Endometrial microvascular endothelial cells (primary cell): ENCODE measurements around the gene DNAJC2. TPM values are rescaled to one million over a fixed set of nuclear protein-coding genes. Genes with fewer than 3 reads are reported as not detected.

Experiments
- in situ Hi-C: cut with HindIII; loops from 2 replicates; pipeline ENCODE4 v1.10.0; 2017; ENCODE audit warnings: low sequenced_read_pairs, low pct_unique_long_range_greater_than_20kb; ENCODE audit errors: inconsistent ontology term
- total RNA-seq: library from RNA; depleted of rRNA; stranded (reverse); fragments of >200 nt; gene quantifications from one replicate; pipeline ENCODE4 v1.2.3, GENCODE V29; 2015; ENCODE audit errors: inconsistent ontology term

The DNAJC2 gene
- total RNA-seq = 17.9 TPM

DNA sequence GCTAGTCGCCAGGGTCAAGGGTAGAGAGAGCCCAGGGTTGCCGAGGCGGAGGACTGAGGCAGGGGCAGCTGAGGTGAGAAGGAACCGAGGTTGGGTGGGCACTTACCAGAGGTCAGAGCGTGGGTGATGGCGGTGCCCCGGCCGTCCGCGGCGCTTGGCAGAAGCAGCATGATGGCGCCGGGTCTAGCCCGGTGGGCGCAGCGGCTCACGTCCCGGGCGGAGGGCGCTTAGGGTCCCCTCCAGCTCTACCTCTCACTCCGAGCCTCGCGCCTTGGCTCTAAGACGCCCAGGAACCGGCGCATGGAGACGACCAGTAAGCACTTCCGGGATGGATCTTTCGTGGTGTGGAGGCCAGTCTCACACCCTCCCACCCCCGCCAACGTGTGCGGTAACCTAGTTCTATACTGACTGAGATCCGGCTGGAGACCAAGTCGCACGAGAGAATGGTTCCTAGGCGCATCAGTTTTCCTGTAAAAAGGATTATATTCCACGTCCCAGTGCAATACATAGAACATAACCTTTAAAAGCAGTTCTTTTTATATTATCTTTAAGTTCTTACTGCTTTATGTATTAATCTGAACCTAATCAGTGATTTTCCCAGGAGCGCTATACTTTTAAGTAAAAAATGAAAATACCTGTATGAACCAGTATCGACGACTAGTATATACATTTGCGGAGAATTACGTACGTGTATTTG lies at the start of gene DNAJC2:
Gene DNAJC2 (minus strand): TSS at position 315 of the 697 bp plus-strand sequence. CDS start 145 bp downstream, at position 170.
- in situ Hi-C loops = no loop called here

DNA sequence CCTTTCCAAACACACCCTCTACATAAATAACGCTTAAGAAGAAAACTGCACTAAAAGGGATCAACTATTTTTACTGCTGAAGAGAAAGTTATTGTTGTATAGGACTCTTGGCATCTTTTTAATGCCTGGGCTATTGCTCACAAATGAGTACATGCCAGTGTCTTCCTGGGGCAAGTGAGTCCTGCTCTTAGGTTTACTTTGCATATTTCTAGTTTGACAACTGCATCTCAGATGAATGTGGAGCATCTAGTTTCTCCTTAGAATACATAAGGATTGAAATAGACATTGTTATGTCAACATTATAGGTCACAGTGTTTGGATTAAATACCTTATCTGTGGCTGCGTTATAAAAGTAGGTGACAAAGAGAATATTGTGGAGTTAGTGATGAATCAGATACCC lies 47.4 kb upstream of the DNAJC2 start:
- in situ Hi-C loops = no loop called here

- in situ Hi-C loops = no loop called here
Measured at GRCh38 chr7:103391150-103391549, 46.6 kb upstream of the DNAJC2 start.

DNA sequence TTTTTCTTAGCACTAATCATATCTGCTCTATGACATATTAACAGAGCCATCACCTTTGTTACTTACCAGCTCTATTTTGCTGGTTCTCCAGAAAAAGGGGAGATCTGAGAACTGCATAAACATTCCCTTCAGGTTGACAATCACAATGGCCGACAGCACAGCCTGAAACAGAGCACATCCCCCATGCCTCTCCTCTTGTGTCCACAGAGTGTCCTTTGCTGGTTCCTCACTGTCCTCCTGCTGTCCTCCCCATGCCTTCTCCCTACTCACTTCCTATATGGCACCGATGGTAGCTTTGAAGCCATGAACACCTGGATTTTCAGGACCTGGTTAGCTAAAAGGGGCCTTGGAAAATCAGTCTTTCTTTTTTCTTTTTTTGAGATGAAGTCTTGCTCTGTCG lies 44.7 kb upstream of the DNAJC2 start:
- in situ Hi-C loops = no loop called here

- in situ Hi-C loops = no loop called here
Measured at GRCh38 chr7:103388469-103389140, 44.0 kb upstream of the DNAJC2 start.

DNA sequence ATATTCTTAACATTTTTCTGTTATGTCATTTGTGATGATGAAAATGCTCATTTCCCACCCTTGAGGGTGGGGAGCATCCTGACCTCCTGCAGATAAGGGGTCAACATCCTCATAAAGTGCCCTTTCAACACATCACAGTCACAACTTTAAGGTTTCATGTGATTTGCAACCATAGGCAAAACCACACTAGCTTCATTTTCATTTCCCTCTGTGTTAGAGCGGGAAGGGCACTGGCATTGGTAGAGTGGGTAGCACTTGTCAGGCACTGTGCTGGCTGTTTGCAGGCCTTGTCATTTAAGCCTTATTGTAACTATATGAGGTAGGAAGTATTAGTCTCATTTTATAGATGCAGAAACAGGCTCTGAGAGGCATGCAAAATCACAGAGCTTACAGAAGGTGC lies 42.7 kb upstream of the DNAJC2 start:
- in situ Hi-C loops = no loop called here

DNA sequence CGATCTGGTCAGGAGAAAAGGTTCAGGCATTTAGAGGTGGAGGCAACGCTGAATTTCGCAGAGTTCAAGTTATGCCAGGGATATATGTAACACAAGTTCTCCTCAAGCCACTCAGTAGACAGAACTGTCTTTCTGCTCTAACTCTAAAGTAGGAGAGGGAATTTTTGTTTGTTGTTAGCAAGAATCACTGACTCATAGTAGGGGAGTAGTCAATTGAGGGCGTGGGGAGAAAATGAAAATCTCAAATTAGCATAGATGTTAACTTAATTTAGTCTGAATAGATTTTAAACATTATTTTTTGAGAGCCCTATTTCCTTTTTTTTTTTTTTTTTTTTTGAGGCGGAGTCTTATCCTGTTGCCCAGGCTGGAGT lies 37.5 kb upstream of the DNAJC2 start:
- in situ Hi-C loops = no loop called here

DNA sequence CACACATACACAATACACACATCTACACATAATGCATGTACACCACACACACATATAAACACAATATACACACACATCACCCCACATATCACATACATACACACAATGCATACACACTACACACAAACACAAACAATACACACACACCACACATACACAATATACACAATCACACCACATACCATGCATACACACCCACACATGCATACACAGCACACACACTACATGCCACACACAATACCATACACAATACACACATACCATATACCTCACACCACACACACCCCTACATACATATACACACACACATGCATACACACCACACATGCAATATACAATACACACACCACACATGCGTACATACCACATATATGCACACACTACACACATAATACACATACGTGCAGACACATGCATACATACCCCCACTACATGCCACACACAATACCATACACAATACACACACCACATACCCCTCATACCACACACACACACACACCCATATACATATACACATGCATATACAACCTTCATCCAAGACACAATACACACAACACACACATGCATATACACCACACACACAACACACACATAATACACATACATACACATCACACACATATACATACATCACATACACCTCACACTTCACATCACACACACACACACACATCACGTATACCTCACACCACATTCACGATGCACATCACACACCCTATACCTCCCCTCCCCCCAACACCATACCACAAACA lies 36.9 kb upstream of the DNAJC2 start:
- in situ Hi-C loops = no loop called here

DNA sequence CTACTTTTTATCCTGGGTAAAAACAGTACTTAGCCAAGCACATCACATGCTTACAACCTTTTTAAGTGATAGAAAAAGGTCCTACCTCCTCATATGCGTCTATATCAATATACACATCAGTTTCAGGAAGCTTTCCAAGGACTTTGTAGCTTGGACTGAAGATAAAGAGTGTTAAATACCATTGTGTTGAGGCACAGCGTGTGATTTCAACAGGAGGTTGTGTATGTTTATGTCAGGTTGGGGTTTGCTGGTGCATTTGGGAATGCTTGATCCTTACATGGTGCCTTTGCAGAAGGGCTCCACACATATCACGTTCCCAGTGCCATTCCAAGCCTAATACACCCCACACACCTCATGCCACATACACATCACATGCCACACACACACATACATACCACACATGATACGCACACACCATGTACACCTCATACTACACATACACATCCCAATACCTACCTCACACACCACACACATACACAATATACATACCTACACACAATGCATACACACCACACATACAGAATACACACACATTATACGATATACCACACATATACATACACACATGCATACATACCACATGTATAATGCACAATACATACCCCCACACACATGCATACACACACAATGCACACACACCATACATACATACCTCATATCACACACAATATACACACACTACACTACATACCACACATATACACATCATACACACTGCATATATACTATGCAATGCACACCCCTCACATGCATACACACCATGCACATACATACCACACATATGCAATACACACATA lies 36.0 kb upstream of the DNAJC2 start:
- in situ Hi-C loops = no loop called here

GRCh38 chr7:103379270-103379975 lies 34.9 kb upstream of the DNAJC2 start:
- in situ Hi-C loops = no loop called here

GRCh38 chr7:103373866-103374643 lies 29.5 kb upstream of the DNAJC2 start:
- in situ Hi-C loops = no loop called here

DNA sequence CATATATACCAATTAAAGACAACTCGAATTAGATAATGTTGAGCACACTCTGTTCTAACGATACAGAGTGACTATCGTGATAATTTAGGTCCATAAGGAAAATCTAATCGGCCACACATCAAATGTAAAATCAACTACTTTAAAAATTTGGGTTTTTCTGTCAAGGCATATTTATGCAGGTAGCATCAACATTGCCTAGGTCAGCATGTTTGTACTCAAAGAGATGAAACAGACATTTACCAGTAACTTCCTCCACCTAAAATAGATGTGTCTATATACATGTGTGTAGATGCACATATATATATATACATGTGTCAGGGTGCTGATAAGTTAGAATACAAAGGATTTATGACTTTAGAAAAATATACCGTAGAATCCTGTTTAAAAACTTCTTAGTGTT lies 24.9 kb upstream of the DNAJC2 start:
- in situ Hi-C loops = no loop called here

DNA sequence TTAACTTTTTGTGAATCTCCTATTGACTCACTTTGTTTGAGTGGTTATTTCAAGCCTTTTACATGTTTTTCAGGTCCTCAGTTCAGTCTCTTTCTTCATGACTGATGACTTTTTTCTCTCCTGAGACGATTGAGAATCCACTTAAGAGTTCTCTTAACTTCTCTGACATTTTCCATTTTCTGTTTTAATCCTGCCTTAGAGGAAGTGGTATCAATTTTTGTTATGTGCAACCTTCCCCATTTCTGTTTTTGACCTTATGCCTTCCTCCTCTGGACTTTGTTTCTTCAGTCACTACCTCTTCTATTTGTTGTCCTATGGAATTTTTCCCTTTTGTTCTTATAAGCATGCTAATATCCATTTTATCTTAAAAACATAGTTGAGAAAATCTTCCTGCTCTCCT lies 5.2 kb upstream of the DNAJC2 start:
- in situ Hi-C loops = no loop called here

DNA sequence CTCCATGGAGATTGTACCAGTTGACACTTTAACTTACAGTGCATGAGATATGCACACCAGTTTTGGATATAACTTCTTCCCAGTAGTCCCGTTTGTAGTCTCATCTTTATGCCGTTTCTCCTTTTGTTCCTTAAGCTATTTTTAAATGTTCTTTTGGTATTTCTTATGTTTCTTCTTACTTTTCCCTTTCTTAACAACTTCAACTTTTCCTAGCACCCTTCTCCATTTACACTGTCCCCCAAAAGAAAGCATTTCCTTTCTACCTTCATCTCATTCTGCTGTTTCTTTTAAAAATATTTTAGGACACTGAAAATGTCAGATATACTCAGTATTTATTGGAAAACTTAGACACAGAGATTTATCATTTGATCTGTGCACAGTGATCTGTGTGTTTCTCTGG lies 4.4 kb upstream of the DNAJC2 start:
- in situ Hi-C loops = no loop called here

DNA sequence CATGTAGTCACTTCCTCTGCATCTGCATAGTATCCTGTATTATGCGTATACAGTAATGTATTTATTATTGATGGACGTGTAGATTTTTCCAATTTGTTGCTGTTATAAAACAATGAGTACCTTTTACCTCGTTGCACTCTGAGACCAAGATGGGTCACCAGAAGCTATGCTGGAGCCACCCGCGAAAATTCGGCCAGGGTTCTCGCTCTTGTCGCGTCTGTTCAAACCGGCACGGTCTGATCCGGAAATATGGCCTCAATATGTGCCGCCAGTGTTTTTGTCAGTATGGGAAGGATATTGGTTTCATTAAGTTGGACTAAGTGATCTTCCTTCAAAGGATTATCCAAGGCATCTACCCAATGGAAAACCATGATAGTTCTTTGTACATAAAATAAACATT lies 3.9 kb upstream of the DNAJC2 start:
- in situ Hi-C loops = no loop called here

DNA sequence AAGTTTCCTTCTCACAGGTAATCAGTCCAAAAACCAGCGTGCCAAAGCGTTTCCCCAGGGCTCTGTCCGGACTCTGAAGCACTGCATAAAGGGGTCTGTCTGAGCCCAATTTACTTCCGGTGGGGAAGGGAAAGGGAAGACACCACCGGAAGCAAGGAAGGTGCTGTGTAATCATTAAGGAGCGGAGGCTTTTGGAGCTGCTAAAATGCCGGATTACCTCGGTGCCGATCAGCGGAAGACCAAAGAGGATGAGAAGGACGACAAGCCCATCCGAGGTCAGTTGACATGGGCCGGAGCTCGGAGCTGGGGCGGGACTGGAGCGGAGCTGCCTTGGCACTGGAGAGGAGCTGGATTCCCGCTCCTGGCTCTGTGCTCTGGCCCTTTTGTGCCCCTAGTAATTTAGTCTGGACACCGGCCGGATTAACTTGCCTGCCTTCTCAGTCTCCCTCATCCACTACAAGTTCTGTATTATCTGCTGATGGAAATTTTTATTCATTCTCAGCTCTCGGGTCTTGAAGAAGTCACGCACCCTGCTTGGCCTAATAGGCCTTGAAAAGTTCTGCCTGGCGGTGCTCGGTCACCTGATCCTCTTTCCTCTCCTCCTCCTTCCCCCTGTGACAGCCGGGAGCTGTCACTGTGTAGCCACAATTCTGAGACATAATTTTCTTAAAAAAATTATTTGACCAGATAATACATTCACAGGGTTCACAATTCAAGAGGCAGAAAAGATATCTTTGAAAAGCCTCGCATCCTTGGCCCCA lies 3.1 kb upstream of the DNAJC2 start, which contains the start of gene PSMC2:
Gene PSMC2 (plus strand): TSS at position 137 of the 761 bp plus-strand sequence. CDS start 69 bp downstream, at position 206.
- in situ Hi-C loops = no loop called here

DNA sequence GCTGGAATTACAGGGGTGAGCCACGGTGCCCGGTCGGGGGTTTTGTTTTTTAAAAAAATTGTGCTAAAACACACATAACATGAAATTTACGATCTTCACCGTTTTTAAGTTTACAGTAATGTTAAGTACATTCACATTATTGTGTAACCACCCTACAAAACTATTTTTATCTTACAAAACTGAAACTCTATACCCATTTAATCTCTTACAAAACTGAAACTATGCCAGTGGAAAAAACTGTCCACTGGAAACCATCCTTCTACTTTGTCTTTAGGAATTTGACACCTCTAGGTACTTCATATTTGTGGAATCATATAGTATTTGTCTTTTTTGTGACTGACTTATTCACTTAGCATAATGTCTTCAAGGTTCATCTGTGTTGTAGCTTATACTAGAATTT lies 1.8 kb upstream of the DNAJC2 start:
- in situ Hi-C loops = no loop called here
